ENCODE data around the gene CAMSAP1.

- TF ChIP-seq, protein P1, sequence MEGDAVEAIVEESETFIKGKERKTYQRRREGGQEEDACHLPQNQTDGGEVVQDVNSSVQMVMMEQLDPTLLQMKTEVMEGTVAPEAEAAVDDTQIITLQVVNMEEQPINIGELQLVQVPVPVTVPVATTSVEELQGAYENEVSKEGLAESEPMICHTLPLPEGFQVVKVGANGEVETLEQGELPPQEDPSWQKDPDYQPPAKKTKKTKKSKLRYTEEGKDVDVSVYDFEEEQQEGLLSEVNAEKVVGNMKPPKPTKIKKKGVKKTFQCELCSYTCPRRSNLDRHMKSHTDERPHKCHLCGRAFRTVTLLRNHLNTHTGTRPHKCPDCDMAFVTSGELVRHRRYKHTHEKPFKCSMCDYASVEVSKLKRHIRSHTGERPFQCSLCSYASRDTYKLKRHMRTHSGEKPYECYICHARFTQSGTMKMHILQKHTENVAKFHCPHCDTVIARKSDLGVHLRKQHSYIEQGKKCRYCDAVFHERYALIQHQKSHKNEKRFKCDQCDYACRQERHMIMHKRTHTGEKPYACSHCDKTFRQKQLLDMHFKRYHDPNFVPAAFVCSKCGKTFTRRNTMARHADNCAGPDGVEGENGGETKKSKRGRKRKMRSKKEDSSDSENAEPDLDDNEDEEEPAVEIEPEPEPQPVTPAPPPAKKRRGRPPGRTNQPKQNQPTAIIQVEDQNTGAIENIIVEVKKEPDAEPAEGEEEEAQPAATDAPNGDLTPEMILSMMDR (conservative IDR thresholded peaks at IDR 0.05 in 1 of 2, IDR thresholded peaks at IDR 0.05 in 1 of 2; ENCODE audit: low read depth in 1 of 2, low read length in 2 of 2): no peak
- TF ChIP-seq EZH2 (IDR thresholded peaks at IDR 0.05; ENCODE audit: low read length, missing control alignments): no peak
Observed at GRCh38 chr9:135805422-135806022, 101.8 kb downstream of the CAMSAP1 start.
